Parathyroid adenoma (tissue), 2 donors: ENCODE results near the gene FGG.

Experiments used
- H2AFZ ChIP-seq: fragments of 300-600 bp; sonication (generic); one replicate; pipeline ENCODE4 v1.7.0; 2017; ENCODE audit warnings: antibody characterized with exemption, mild to moderate bottlenecking
- H3K27ac ChIP-seq: fragments of 300-600 bp; sonication (generic); one replicate; pipeline ENCODE4 v1.7.0; 2017
- H3K27me3 ChIP-seq: fragments of 300-600 bp; sonication (generic); one replicate; pipeline ENCODE4 v1.7.0; 2017; ENCODE audit warnings: low read length; ENCODE audit not compliant: control insufficient read depth, insufficient read depth
- H3K36me3 ChIP-seq: fragments of 300-600 bp; sonication (generic); one replicate; pipeline ENCODE4 v1.7.0; 2017; ENCODE audit warnings: low read length; ENCODE audit not compliant: control insufficient read depth, insufficient read depth
- H3K4me1 ChIP-seq: fragments of 300-600 bp; sonication (generic); one replicate; pipeline ENCODE4 v1.7.0; 2017; ENCODE audit warnings: control low read depth
- H3K4me2 ChIP-seq: fragments of 300-600 bp; sonication (generic); one replicate; pipeline ENCODE4 v1.7.0; 2017; ENCODE audit warnings: low read length
- H3K4me3 ChIP-seq: fragments of 300-600 bp; sonication (generic); one replicate; pipeline ENCODE4 v1.7.0; 2017; ENCODE audit warnings: low read depth, low read length
- H3K79me2 ChIP-seq: fragments of 300-600 bp; sonication (generic); one replicate; pipeline ENCODE4 v1.7.0; 2017; ENCODE audit warnings: control low read depth
- H3K9ac ChIP-seq: fragments of 300-600 bp; sonication (generic); one replicate; pipeline ENCODE4 v1.7.0; 2017; ENCODE audit warnings: mild to moderate bottlenecking
- H3K9me3 ChIP-seq: fragments of 300-600 bp; sonication (generic); one replicate; pipeline ENCODE4 v1.7.0; 2017; ENCODE audit warnings: low read length; ENCODE audit not compliant: control insufficient read depth
- CTCF ChIP-seq: fragments of 300-600 bp; sonication (generic); IDR thresholded peaks from one replicate; pipeline ENCODE4 v1.7.0; 2017; ENCODE audit warnings: antibody characterized with exemption, mild to moderate bottlenecking
- donor health status: primary hyperparathyroidism.

The FGG gene

DNA sequence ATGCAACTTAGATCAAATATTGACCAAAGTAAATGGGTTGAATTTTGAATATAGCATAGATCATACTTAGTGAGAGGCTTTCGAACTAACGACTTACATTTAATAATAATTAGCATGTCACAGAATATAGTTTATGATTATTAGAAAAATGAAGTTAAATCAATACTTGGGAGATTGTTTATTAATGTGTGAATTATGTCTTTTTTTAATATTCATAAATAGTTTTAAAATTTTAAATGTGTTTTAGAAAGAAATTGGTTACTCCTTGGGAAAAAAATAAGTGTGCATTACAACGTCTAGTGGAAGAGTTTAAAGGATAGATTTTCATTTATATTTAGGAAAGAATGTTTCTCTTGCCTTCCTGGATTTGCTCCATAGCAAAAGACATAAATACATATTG, 29.2 kb downstream of the FGG start:
- Histone ChIP-seq H3K4me2 (no peak overlapping the region), H2AFZ (no peak overlapping the region), H3K27ac (no peak overlapping the region), H3K79me2 (no peaks in the 10 kb centered on the region), H3K36me3 (no peaks in the 10 kb centered on the region), H3K9me3 (no peaks in the 10 kb centered on the region), H3K4me1 (no peaks in the 10 kb centered on the region), H3K4me3 (no peak overlapping the region), H3K27me3 (no peaks in the 10 kb centered on the region), H3K9ac (no peak overlapping the region)
- TF ChIP-seq CTCF: no peak

- H3K4me2 ChIP-seq: no peak overlapping the region
- no peaks in the 10 kb centered on the region for H3K36me3 ChIP-seq
- H3K27ac ChIP-seq: no peak overlapping the region
- H3K79me2 ChIP-seq: no peaks in the 10 kb centered on the region
- H3K4me1 ChIP-seq: no peaks in the 10 kb centered on the region
- H2AFZ ChIP-seq: no peak overlapping the region
- no peak overlapping the region for H3K9ac ChIP-seq
- H3K9me3 ChIP-seq: no peaks in the 10 kb centered on the region
- no peak overlapping the region for H3K4me3 ChIP-seq
- H3K27me3 ChIP-seq: no peaks in the 10 kb centered on the region
- TF ChIP-seq CTCF: no peak
Measured at GRCh38 chr4:154582723-154583122, 29.7 kb downstream of the FGG start.

- H3K27me3 ChIP-seq: no peaks in the 10 kb centered on the region
- H3K4me1 ChIP-seq: no peaks in the 10 kb centered on the region
- no peak overlapping the region for H3K4me2 ChIP-seq
- H2AFZ ChIP-seq: no peak overlapping the region
- no peak for TF ChIP-seq CTCF
- H3K79me2 ChIP-seq: no peaks in the 10 kb centered on the region
- H3K9ac ChIP-seq: no peak overlapping the region
- no peaks in the 10 kb centered on the region for H3K36me3 ChIP-seq
- no peak overlapping the region for H3K4me3 ChIP-seq
- H3K9me3 ChIP-seq: no peaks in the 10 kb centered on the region
- H3K27ac ChIP-seq: no peak overlapping the region
Measured at GRCh38 chr4:154579927-154580326, 32.5 kb downstream of the FGG start.

DNA sequence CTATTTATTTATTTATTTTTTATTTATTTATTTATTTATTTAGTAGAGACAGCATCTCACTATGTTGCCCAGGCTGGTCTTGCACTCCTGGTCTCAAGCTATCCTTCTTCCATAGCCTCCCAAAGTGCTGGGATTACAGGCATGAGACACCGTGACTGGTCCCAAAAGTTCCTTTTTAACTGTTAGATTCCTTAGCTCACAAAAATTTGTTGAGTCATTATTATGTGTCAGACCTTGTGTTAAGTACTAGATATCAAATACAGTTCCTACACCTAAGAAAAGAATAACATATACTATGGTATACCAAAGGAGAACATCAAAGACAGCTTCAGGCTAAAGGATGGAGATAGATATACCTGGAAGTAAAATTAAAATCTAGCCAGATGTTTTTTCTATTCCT, 33.5 kb downstream of the FGG start:
- Histone ChIP-seq H3K79me2 (no peaks in the 10 kb centered on the region), H3K36me3 (no peaks in the 10 kb centered on the region), H3K4me2 (no peak overlapping the region), H3K4me1 (no peaks in the 10 kb centered on the region), H2AFZ (no peak overlapping the region), H3K9me3 (no peaks in the 10 kb centered on the region), H3K4me3 (no peak overlapping the region), H3K27ac (no peak overlapping the region), H3K9ac (no peak overlapping the region), H3K27me3 (no peaks in the 10 kb centered on the region)
- no peak for TF ChIP-seq CTCF

DNA sequence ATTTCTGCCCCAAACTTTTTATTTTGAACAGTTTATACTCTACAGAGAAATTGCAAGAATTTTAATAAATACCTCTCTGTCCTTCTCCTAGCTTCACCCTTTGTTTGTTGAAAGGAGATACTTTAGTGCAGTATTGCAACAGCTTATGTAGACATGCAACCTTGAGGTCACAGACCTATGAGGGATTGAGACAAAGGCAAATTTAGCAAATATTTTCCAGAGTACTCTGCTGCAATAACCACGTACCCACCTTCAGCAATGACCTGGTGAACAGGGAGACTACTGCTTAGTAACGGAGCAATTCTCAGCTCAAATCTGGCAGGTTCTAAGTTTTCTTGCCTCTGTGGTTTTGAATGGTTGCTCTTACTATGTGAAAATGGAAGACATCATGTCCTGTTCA, 35.1 kb downstream of the FGG start:
- Histone ChIP-seq H3K9me3 (no peaks in the 10 kb centered on the region), H3K4me1 (no peaks in the 10 kb centered on the region), H3K4me3 (no peak overlapping the region), H3K79me2 (no peaks in the 10 kb centered on the region), H3K27ac (no peak overlapping the region), H3K27me3 (no peaks in the 10 kb centered on the region), H2AFZ (no peak overlapping the region), H3K4me2 (no peak overlapping the region), H3K36me3 (no peaks in the 10 kb centered on the region), H3K9ac (no peak overlapping the region)
- no peak for TF ChIP-seq CTCF
